Measurements from ENCODE around the gene IRF2BP1. TPM values are rescaled to one million over a fixed set of nuclear protein-coding genes. Genes with fewer than 3 reads are reported as not detected.

IRF2BP1 gene, protein sequence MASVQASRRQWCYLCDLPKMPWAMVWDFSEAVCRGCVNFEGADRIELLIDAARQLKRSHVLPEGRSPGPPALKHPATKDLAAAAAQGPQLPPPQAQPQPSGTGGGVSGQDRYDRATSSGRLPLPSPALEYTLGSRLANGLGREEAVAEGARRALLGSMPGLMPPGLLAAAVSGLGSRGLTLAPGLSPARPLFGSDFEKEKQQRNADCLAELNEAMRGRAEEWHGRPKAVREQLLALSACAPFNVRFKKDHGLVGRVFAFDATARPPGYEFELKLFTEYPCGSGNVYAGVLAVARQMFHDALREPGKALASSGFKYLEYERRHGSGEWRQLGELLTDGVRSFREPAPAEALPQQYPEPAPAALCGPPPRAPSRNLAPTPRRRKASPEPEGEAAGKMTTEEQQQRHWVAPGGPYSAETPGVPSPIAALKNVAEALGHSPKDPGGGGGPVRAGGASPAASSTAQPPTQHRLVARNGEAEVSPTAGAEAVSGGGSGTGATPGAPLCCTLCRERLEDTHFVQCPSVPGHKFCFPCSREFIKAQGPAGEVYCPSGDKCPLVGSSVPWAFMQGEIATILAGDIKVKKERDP
- 23.3 TPM for polyA plus RNA-seq (2013, experiment 1 of 2; ENCODE audit: insufficient read length)
- polyA plus RNA-seq (2013, experiment 2 of 2; ENCODE audit: insufficient read length) = 15.3 TPM

DNA sequence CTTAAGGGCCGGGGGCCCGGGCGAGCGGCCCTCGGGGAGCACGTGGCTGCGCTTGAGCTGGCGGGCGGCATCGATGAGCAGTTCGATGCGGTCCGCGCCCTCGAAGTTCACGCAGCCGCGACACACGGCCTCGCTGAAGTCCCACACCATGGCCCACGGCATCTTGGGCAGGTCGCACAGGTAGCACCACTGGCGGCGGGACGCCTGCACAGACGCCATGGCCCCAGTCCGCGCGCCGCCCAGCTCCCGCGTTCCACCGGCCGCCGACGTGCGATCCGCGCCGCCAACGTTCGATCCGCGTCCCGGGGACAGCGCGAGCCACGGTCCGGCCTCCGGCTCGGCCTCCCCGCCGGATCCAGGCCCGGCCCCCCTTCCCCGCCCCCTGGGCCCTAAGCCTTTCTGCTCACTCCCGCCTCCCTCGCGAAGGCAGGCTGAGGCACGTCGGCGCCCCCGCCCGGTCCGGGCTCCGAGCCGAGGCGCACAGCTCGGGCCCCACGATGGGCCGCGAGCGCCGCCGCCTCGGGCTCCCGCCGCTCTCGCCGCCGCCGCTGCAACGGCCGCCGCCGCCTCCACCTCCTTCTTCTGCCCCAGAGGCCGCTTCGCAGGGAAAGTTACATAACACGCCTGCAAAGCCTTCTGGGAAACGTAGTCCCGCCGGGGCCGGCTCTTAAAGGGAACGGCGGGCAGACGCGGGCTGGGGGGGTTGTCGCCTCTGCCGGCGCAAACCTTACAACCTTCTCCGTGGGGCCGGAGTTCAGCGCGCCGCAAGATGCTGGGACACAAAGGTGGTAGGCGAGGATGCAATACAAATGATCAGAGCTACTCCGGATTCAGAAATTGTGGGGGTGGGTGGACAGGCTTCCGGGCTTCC is at the start of gene IRF2BP1:
Gene IRF2BP1 (minus strand): TSS at position 586 of the 871 bp plus-strand sequence. CDS start 367 bp downstream, at position 219.
- peak; percentile 93 for DNase-seq

DNA sequence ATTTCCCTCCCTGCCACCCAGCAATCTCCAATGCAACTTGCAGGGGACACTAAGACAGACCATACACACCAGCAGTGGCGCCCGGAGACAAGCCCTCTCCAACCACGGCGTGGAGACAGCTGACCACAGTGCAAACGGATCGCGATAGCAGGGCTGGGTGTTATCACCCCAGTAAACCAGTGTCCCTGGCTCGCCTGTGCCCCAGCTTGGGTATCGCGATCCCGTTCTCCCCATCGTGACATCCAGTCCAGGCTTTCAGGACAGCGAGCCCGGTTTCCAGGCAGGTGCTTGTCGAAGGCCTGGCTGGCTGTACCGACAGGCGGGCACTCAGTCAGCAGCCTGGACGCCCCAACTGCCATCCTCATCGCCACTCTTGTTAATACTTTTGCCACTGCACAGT is 49.3 kb upstream of the IRF2BP1 start:
- DNase-seq = no peak

DNA sequence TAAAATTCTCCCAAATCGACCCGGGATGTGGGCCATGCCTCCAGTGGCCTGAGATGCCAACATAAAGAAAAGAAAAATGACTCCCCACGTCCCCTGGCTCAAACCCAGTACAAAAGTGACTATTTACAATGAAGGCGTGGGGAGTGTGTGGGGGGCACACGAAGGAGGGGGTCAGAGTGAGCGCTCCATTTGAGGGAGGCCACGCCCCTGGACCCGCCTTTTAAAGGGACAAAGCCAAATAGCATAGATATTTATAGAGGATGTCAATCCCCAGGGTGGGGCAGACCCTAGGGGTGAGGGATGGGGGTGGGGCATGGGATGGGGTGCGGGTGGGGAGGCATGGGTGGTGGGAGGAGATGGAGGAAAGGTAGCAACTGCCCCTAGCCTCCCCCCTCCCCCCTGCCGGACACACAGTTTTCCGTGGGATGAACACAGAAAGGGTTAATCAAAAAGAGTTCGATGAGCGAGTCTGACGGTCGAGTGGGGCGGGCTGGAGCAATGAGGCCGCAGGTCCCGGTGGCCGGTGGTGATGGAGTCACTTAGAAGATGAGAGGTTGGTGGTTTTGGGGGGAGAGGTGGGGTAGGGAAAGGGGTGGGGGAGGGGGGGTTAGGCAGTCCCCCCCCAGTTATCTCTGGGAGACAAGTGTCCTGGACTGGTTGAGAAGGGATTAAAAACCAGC is 48.8 kb upstream of the IRF2BP1 start:
- no peak for DNase-seq

DNA sequence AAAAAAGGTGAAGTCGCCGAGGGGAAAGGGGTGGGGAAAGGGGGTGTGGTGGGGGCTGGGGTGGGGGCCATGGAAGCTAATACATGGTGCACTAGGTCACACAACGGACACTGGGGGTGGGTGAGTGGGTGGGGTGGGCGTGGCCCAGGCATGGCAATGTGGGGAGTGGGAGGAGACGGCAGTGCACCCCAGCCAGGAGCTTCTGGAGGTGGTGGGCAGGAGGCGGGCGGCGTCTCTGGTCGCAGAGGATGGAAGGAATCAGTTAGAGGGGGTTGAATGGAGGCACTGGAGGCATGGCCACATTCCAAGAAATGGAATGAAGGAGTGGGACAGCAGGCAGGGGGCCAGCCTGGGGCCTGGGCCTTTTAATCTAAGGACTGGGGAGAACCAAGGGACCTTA is 47.8 kb upstream of the IRF2BP1 start:
- DNase-seq = no peak

DNA sequence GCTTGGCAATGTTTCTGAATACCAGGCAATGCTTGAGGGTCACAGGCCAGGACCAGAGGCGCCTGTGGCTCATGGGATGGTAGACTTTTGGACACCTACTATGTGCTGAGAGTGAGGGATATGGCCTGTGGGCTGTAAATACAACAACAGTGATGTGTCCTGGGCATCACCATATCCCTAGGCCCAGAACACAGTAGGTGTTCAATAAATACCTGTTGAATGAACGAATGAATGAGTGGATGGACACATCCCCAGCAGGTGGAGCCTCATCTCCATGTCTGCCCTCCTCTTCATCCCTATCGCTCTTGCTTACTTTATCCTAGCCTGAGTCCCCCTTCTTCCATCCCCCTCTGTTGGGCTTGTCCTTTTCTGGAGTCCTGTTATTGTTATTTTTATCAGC is 45.1 kb upstream of the IRF2BP1 start:
- DNase-seq = no peak

DNA sequence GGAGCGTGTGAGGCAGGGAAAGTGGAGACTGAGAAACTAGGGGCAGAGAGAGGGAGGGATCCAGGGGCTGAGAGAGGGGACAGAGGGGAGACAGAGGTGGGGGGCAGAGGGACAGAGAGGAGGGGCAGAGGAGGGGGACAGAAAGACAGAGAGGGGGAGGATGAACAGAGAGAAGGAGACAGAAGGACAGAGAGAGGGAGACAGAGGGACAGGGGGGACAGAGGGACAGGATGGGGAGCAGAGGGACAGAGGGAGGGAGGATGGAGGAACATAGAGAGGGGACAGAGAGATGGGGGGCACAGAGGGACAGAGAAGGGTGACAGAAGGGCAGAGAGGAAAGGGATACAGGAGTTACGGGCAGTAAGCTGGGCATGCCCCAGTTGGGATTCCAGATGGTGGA is 43.3 kb upstream of the IRF2BP1 start:
- DNase-seq = no peak

DNA sequence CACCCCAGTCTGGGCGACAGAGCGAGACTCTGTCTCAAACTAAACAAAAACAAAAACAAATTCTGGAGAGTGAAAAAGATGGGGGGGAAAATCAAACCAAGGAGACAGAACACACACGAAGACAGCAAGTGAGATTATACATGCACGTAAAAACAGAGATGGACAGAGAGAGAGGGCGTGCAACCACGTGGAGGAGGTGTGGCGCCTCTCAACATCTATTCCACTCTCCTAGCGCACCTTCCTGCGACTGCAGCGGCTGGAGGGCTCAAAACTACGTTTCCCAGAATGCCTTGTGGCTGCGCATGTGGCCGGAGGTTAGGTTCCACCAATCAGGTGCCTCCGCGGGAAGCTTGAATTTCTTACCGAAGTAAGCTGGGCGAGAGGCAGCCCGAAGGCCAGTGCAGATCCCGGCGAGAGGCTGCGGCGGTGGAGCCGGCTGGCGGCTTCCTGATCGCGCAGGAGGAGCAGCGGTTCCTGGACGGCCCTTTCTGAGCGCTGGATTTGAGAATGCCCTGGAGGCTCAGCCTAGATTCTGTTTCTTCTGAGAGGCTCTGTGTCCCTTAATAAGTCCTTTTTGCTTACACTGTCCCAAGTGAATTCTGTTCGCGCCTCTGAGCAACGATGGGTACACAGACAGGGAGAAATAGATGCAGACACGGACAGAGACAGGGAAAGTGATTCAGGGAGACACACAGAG is 41.8 kb upstream of the IRF2BP1 start:
- peak; percentile 88 for DNase-seq

DNA sequence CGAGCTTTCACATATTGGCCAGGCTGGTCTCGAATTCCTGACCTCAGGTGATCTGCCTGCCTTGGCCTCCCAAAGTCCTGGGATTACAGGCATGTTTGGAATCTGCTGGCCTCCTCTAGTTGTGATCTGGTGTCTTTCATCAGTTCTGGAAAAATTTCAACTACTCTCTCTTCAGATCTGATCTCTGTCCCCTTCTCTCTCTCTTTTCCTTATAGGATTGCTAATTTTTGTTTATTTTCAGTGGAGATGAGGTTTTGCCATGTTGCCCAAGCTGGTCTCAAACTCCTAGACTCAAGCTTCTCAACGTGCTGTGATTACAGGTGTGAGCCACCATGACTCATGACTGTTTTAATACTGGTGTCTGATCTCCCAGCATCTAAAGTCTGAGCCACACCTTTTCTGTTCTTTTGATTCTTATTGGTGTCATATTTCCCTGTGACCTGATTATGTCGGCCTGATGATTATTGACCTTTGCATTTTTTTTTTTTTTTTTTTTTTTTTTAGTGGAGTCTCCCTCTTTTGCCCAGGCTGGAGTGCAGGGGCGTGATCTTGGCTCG is 39.0 kb upstream of the IRF2BP1 start:
- no peak for DNase-seq

DNA sequence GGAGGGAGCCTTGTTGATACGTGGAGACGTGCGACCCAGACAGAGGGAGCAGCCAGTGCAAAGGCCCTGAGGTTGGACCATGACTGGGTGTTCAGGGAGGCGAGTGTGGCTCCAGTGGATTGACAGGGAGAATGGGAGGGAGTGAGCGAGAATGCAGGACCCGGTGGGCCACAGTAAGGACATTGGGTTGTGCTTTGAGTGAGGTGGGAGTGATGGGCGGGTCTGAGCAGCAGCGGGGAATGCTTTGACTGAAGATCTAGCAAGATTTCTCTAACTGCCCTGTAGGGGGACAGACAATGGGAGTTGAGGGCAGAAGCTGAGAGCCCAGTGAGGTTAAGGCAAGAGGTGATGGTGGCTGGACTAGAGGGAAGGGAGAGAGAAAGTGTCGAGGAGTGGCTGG is 36.3 kb upstream of the IRF2BP1 start:
- DNase-seq = no peak

DNA sequence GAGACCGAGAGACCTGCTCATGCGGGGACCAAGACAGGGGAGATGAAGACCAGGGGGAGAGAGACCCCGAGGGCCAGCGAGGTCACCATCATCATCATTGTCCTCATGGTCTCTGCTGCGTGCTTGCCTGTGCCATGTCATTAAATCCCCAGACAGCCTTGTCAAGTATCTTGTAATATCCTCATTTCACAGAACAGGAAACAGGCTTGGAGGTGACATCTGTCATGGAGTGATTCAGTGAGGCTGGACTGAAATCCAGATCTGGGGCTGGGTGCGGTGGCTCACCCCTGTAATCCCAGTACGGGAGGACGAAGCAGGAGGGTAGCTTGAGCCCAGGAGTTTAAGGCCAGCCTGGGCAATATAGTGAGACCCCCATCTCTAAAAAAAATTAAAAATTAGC is 34.5 kb upstream of the IRF2BP1 start:
- no peak for DNase-seq

DNA sequence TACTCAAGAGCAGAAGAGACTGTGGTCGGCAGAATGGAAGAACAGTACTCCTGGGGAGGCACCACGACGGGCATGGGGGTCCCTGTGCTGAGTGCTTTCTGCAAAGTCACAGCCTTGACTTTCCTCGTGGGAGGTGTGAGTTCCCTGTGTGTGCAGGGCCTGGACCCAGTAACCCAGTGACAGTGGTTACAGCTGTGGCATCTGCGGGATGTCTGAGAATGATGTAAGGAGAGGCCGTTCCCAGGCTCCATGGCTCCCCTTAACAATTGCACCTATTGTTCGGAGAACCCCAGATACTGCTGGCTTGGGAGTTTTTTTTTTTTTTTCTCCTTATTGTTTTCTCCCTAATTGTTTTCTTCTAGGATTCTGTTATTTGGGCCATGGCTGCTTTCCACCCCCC is 33.7 kb upstream of the IRF2BP1 start:
- no peak for DNase-seq

DNA sequence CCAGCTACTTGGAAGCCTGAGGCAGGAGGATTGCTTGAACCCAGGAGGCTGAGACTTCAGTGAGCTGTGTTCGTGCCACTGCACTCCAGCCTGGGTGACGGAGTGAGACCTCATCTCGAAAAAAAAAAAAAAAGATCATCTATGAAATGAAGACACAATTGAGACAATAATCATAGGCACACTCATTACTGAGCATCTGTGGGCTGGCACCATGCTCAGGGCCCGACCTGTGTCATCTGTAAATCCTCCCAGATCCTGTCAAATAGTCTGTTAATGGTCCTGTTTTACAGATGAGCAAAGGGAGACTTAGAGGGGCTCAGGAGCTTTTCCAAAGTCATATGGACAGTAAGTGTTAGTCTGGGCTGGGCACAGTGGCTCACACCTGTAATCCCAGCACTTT is 32.8 kb upstream of the IRF2BP1 start:
- DNase-seq = no peak

DNA sequence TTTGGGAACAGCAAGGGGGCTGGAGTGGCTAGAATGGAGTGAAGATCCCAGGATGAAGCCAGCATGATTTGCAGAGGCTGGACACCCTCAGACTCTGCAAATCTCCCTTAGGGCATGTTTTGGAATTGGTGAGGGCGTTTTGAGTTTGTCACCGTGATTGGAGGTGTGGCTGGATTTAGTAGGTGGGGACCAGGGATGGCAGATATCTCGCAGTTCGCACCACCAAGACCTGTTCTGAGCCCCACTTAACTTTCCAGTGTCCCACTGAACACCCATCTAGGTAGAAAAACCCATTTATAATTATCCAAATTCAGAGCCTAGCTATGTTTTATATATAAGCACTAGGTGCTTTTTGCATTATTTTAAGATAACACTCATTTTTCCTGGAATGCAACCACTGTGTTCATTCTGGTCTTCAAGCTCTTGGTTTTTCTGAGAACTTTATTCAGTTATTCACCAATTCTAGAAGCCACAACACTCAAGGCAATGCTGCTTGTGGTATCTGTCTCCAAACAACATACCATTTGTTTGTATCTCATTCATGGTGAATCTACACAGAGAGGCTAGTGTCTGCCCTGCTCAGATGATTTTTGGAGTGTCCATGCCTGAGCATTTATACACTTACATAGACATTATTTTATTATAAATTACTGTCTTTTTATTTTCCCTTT is 31.6 kb upstream of the IRF2BP1 start:
- no peak for DNase-seq

DNA sequence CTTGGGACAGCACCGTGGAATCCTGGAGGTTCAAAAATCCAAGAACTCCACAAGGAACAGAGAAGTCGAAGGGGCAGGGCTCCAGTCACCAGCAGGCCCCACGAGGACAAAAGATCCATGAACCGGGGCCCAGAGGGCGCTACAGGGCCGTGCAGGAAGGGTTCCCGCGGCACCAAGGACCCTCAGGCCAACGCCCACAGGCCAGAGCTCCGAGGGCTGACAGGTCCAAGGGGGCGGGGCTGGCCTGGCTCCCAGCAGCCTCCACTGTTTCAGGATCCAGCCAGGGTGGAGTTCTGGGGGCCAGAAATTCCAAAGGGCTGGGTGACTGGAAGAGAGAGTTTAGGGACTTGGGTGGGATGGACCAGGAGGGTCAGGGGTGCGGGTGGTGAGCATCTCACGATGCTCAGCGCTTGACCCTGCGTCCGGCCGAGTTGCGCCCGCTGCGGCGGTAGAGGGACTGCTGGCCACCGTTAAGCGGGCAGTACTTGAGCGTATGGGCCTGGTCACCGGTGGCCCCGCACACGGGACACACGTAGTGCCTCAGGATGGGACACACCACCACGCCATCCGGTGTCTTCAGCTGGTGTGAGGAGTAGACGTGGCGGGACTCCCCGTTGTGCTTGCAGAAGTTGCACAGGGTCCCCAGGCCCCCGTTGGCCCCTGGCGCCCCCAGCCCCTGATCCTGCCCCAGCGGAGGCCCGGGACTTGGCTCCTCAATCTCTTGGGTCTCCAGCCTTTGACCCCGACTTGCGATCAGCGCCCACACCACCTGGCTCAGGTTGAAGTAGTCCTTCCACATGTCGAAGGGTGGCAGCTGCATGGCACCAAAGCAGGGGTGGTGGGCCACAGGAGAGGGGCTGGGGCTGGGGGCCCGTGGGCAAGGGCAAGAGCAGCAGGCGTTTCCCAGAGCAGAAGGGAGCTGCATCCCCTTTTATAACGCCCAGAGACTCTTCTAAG is 28.2 kb upstream of the IRF2BP1 start, which contains the start of gene NANOS2:
Gene NANOS2 (minus strand): TSS at position 905 of the 957 bp plus-strand sequence. CDS start 85 bp downstream, at position 820.
- no peak for DNase-seq

DNA sequence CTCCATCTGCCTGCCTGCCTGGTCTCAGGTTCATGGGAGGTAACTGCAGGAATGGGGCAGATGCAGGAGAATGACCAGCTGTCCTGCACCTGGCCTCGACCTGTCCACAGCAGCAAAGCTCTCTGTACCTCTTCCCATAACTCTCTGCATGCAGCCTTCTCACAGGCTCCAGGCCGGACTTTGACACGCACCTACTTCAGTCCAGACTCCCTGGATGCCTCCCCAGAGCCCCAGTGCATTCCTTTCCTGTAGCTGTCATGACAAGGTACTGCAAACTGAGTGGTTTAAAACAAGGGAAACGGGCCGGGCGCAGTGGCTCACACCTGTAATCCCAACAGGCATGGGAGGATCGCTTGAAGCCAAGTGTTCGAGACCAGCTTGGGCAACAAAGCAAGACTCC is 25.4 kb upstream of the IRF2BP1 start:
- DNase-seq = no peak

DNA sequence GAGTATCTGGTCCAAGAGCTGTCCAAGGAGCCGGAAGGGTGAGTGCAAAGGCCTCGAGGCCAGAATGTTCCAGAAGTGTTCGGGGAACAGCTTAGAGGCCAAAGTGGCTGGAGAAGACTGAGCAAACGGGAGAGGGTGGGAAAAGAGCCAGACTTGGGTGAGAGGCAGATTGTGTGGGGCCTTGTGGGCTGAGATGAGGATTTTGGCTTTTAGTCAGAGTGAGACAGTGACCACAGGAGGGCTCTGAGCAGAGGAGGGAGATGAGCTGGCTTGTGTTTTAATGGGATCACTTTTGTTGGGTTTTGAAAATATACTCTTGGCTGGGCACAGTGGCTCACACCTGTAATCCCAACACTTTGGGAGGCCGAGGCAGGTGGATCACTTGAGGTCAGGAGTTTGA is 23.0 kb upstream of the IRF2BP1 start:
- no peak for DNase-seq

DNA sequence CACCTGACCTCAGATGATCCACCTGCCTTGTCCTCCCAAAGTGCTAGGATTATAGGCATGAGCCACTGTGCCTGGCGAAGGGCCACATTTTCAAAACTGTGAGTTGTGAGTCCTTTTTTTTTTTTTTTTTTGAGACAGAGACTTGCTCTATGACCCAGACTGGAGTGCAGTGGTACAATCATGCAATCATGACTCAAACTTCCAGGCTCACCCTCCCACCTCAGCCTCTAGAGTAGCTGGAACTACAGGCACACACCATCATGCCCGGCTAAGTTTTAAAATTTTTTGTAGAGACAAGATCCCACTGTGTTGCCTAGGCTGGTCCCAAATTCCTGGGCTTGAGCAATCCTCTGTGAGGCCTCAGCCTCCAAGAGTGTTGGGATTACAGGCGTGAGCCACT is 20.3 kb upstream of the IRF2BP1 start:
- DNase-seq = no peak

DNA sequence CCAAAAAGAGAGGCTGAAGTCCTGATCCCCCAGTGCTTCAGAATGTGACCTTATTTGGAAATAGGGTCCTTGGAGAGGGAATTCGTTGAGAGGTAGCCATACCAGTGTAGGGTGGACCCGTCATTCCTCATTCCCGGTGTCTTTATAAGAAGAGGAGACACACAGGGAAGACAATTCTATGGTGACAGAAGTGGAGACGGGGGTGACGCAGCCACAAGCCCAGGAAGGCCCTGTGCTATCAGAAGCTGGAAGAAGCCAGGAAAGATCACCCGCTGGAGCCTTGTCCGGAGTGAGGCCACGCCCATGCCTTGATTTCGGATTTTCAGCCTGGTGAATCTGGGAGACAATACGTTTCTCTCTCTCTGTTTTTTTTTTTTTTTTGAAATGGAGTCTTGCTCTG is 19.1 kb upstream of the IRF2BP1 start:
- DNase-seq = no peak
